K562 (cell line): Measurements from ENCODE around the gene SRRM5. TPM values are rescaled to one million over a fixed set of nuclear protein-coding genes. Genes with fewer than 3 reads are reported as not detected.

Source experiments
- ELF4 ChIP-seq: fragments of 450-650 bp; formaldehyde crosslinking; IDR thresholded peaks from 2 replicates; pipeline ENCODE4 v1.4.0; 2022; ENCODE audit warnings: missing genetic modification characterization
- FOXA3 ChIP-seq, 2 experiments: fragments of 450-650 bp in 1 of 2; sonication (generic) in 1 of 2; formaldehyde crosslinking; IDR thresholded peaks in 1 of 2; conservative IDR thresholded peaks in 1 of 2; 2 replicates each; pipeline versions ENCODE4 v1.4.0 to v1.8.0; 2020 to 2022; ENCODE audit warnings: mild to moderate bottlenecking in 2 of 2, missing genetic modification reagents in 1 of 2
- HNRNPH1 ChIP-seq: fragments of 200-400 bp; formaldehyde crosslinking; optimal IDR thresholded peaks from 2 replicates; pipeline ENCODE3; 2017; ENCODE audit warnings: low read depth, mild to moderate bottlenecking, low read length, moderate library complexity
- KDM1A ChIP-seq, 2 experiments: fragments of 450-650 bp; IDR thresholded peaks; 2 replicates each; pipeline ENCODE4 v1.6.1; 2016; ENCODE audit warnings: mild to moderate bottlenecking in 2 of 2
- MCM3 ChIP-seq: fragments of 450-650 bp; IDR thresholded peaks from 2 replicates; pipeline ENCODE4 v1.6.1; 2016
- POLR2B ChIP-seq: fragments of 450-650 bp; IDR thresholded peaks from 2 replicates; pipeline ENCODE4 v1.6.1; 2018; ENCODE audit warnings: low read depth; ENCODE audit not compliant: partially characterized antibody
- POLR2H ChIP-seq: IDR thresholded peaks from 2 replicates; pipeline ENCODE4 v1.6.1; 2016; ENCODE audit warnings: missing genetic modification characterization, low read depth, mild to moderate bottlenecking, control low read depth, missing compliant biosample characterization, moderate library complexity
- PRMT5 ChIP-seq: sonication (generic); formaldehyde crosslinking; IDR thresholded peaks from 2 replicates; pipeline ENCODE4 v1.5.0; 2020; ENCODE audit warnings: missing genetic modification reagents
- RAD51 ChIP-seq: fragments of 450-650 bp; IDR thresholded peaks from 2 replicates; pipeline ENCODE4 v1.7.1; 2016; ENCODE audit warnings: low read depth, mild to moderate bottlenecking, borderline replicate concordance
- RNF2 ChIP-seq: sonication (generic); IDR thresholded peaks from 2 replicates; pipeline ENCODE4 v1.6.1; 2016
- RNF219 ChIP-seq: fragments of 250-450 bp; sonication (Bioruptor Pico); IDR thresholded peaks from 2 replicates; pipeline ENCODE4 v1.5.0; 2022; ENCODE audit warnings: mild to moderate bottlenecking
- SMARCB1 ChIP-seq: IDR thresholded peaks from 2 replicates; pipeline ENCODE4 v1.6.1; 2011; ENCODE audit warnings: improper control_type of control experiment, low read depth; ENCODE audit not compliant: insufficient read length
- SNRNP70 ChIP-seq: fragments of 200-400 bp; formaldehyde crosslinking; optimal IDR thresholded peaks from 2 replicates; pipeline ENCODE3; 2017; ENCODE audit warnings: low read depth, low read length
- SP1 ChIP-seq: sonication (generic); formaldehyde crosslinking; IDR thresholded peaks from 2 replicates; pipeline ENCODE4 v1.8.1; 2022; ENCODE audit warnings: mild to moderate bottlenecking, missing genetic modification reagents
- SRSF3 ChIP-seq: fragments of 200-400 bp; formaldehyde crosslinking; IDR thresholded peaks from 2 replicates; pipeline ENCODE4 v1.6.1; 2016; ENCODE audit warnings: mild to moderate bottlenecking, low read length, moderate library complexity; ENCODE audit not compliant: insufficient read depth
- TEAD2 ChIP-seq: fragments of 450-650 bp; IDR thresholded peaks from 2 replicates; pipeline ENCODE4 v1.6.1; 2016; ENCODE audit warnings: missing genetic modification characterization, control low read depth, missing compliant biosample characterization
- ZC3H4 ChIP-seq: sonication (generic); formaldehyde crosslinking; IDR thresholded peaks from 2 replicates; pipeline ENCODE4 v1.9.0; 2021; ENCODE audit warnings: missing genetic modification reagents, borderline replicate concordance
- ZFX ChIP-seq: sonication (generic); formaldehyde crosslinking; IDR thresholded peaks from 2 replicates; pipeline ENCODE4 v1.8.0; 2022; ENCODE audit warnings: mild to moderate bottlenecking, missing genetic modification reagents, moderate library complexity
- ZNF707 ChIP-seq: fragments of 250-450 bp; sonication (Bioruptor Pico); conservative IDR thresholded peaks from 2 replicates; pipeline ENCODE4 v1.8.0; 2022; ENCODE audit warnings: inconsistent platforms, mild to moderate bottlenecking, moderate library complexity
- polyA plus RNA-seq, 8 experiments: library from polyadenylated mRNA; depleted of rRNA in 4 of 8; stranded (reverse) in 5 of 8; unstranded in 3 of 8; fragments of >200 nt; fragmentation: Nextera tagmentation in 2 of 8; fragmentation: Illumina TruSeq in 1 of 8; extraction: Ambion mirVana in 2 of 8; extraction: Trizol in 1 of 8; gene quantifications; 2 replicates each; pipeline versions ENCODE4 v1.2.1 to v1.2.3, GENCODE V29; 2011 to 2014; ENCODE audit warnings: inconsistent platforms in 1 of 8, missing spikeins in 1 of 8
- total RNA-seq, 7 experiments: library from RNA; depleted of rRNA in 6 of 7; stranded (reverse); fragments of >200 nt in 6 of 7; fragmentation: Illumina TruSeq in 2 of 7; extraction: Trizol in 2 of 7; gene quantifications; 2 replicates each; pipeline versions ENCODE4 v1.2.1 to v1.2.3, GENCODE V29; 2011 to 2021; ENCODE audit warnings: low replicate concordance in 1 of 7
- TF ChIP-seq, protein P1 (sequence below): fragments of 250-450 bp; sonication (Bioruptor Pico); IDR thresholded peaks from 2 replicates; pipeline ENCODE4 v1.9.0; 2021; ENCODE audit warnings: mild to moderate bottlenecking
- TF ChIP-seq, protein P2 (sequence below): fragments of 450-650 bp; conservative IDR thresholded peaks from 2 replicates; pipeline ENCODE4 v1.6.1; 2016; ENCODE audit warnings: missing genetic modification characterization, low read depth, mild to moderate bottlenecking, missing compliant biosample characterization, moderate library complexity
- TF ChIP-seq, protein P3 (sequence below), 2 experiments: IDR thresholded peaks; 2 replicates each; pipeline ENCODE4 v1.6.1; 2012; ENCODE audit warnings: improper control_type of control experiment in 2 of 2, low read depth in 2 of 2, low read length in 2 of 2, borderline replicate concordance in 1 of 2

The SRRM5 gene
- total and polyA plus RNA-seq, 9 of the 15 experiments (the other 6 are each of a cell fraction or from before 2014, with no cell fraction given) = 0.09 to 0.45 (median 0.18) TPM; not detected in 2

- TF ChIP-seq FOXA3 (CRISPR knock-in tag; conservative IDR thresholded peaks at IDR 0.05 in 1 of 2, IDR thresholded peaks at IDR 0.05 in 1 of 2) (no peak), KDM1A (IDR thresholded peaks at IDR 0.05) (no peak), ELF4 (CRISPR knock-in tag) (peak; percentile 43; the same call in 1 of the 2 replicates), MCM3 (no peak), RAD51 (no peak), RNF219 (no peak), PRMT5 (CRISPR knock-in tag) (no peak), POLR2B (no peak), ZNF707 (no peak), RNF2 (no peak), ZC3H4 (CRISPR knock-in tag) (no peak), HNRNPH1 (no peak), TEAD2 (tag) (no peak), SP1 (CRISPR knock-in tag) (no peak), ZFX (CRISPR knock-in tag) (0 out of 2 replicates have a peak, but pooled peaks have one; percentile 6), SRSF3 (no peak), SMARCB1 (no peak), SNRNP70 (no peak), POLR2H (tag) (no peak)
- TF ChIP-seq, protein P1, sequence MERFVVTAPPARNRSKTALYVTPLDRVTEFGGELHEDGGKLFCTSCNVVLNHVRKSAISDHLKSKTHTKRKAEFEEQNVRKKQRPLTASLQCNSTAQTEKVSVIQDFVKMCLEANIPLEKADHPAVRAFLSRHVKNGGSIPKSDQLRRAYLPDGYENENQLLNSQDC = no peak
- TF ChIP-seq, protein P2, sequence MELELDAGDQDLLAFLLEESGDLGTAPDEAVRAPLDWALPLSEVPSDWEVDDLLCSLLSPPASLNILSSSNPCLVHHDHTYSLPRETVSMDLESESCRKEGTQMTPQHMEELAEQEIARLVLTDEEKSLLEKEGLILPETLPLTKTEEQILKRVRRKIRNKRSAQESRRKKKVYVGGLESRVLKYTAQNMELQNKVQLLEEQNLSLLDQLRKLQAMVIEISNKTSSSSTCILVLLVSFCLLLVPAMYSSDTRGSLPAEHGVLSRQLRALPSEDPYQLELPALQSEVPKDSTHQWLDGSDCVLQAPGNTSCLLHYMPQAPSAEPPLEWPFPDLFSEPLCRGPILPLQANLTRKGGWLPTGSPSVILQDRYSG (tag) = no peak
- TF ChIP-seq, protein P3, sequence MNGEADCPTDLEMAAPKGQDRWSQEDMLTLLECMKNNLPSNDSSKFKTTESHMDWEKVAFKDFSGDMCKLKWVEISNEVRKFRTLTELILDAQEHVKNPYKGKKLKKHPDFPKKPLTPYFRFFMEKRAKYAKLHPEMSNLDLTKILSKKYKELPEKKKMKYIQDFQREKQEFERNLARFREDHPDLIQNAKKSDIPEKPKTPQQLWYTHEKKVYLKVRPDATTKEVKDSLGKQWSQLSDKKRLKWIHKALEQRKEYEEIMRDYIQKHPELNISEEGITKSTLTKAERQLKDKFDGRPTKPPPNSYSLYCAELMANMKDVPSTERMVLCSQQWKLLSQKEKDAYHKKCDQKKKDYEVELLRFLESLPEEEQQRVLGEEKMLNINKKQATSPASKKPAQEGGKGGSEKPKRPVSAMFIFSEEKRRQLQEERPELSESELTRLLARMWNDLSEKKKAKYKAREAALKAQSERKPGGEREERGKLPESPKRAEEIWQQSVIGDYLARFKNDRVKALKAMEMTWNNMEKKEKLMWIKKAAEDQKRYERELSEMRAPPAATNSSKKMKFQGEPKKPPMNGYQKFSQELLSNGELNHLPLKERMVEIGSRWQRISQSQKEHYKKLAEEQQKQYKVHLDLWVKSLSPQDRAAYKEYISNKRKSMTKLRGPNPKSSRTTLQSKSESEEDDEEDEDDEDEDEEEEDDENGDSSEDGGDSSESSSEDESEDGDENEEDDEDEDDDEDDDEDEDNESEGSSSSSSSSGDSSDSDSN (IDR thresholded peaks at IDR 0.05; ENCODE audit: borderline replicate concordance in 1 of 2, low read depth in 2 of 2, low read length in 2 of 2) = no peak
Observed at GRCh38 chr19:43639519-43640423, 27.9 kb downstream of the SRRM5 start, which contains the start of gene CADM4 (continued).
